Muscle layer of colon (tissue), 2 donors: ENCODE measurements around the gene CLCA2.

Experiments used
- H3K27ac ChIP-seq: one replicate; pipeline ENCODE4 v1.7.0; 2013; ENCODE audit warnings: low read depth, mild to moderate bottlenecking, low read length, moderate library complexity
- H3K27me3 ChIP-seq, 2 donors: one replicate each; pipeline ENCODE4 v1.7.0; 2013; ENCODE audit warnings: low read length in 2 of 2, mild to moderate bottlenecking in 2 of 2; ENCODE audit not compliant: insufficient read depth in 2 of 2, control insufficient read depth in 1 of 2
- H3K36me3 ChIP-seq: one replicate; pipeline ENCODE4 v1.7.0; 2013; ENCODE audit warnings: mild to moderate bottlenecking, low read length; ENCODE audit not compliant: insufficient read depth
- H3K4me1 ChIP-seq: one replicate; pipeline ENCODE4 v1.7.0; 2013; ENCODE audit warnings: mild to moderate bottlenecking, low read length; ENCODE audit not compliant: insufficient read depth
- H3K4me3 ChIP-seq, 2 donors: one replicate each; pipeline ENCODE4 v1.7.0; 2013; ENCODE audit warnings: low read length in 2 of 2, low read depth in 1 of 2, mild to moderate bottlenecking in 1 of 2, moderate library complexity in 1 of 2
- H3K9ac ChIP-seq: one replicate; pipeline ENCODE4 v1.7.0; 2013; ENCODE audit warnings: low read length
- H3K9me3 ChIP-seq: one replicate; pipeline ENCODE4 v1.7.0; 2013; ENCODE audit warnings: mild to moderate bottlenecking, low read length
- donor health status: abdominal sarcoma.
- donor health status: Adenocarcinoma of cecum.

The CLCA2 gene

GRCh38 chr1:86423873-86424272 lies at the start of gene CLCA2:
CLCA2 (plus strand) TSS chr1:86424171; CDS start chr1:86424248, 77 bp downstream.
- no peaks in the 10 kb centered on the region for H3K4me1 ChIP-seq
- H3K9me3 ChIP-seq: no peaks in the 10 kb centered on the region
- H3K36me3 ChIP-seq: no peaks in the 10 kb centered on the region
- no peaks in the 10 kb centered on the region for H3K27me3 ChIP-seq
- no peak within 1 kb of the TSS for H3K4me3 ChIP-seq
- H3K9ac ChIP-seq: no peak within 1 kb of the TSS
- H3K27ac ChIP-seq: no peak within 1 kb of the TSS

GRCh38 chr1:86375688-86376087 lies 48.3 kb upstream of the CLCA2 start:
- Histone ChIP-seq H3K4me1 (no peaks in the 10 kb centered on the region), H3K9me3 (no peaks in the 10 kb centered on the region), H3K27me3 (no peaks in the 10 kb centered on the region), H3K4me3 (no peak overlapping the region), H3K9ac (no peak overlapping the region), H3K27ac (no peak overlapping the region), H3K36me3 (no peaks in the 10 kb centered on the region)

DNA sequence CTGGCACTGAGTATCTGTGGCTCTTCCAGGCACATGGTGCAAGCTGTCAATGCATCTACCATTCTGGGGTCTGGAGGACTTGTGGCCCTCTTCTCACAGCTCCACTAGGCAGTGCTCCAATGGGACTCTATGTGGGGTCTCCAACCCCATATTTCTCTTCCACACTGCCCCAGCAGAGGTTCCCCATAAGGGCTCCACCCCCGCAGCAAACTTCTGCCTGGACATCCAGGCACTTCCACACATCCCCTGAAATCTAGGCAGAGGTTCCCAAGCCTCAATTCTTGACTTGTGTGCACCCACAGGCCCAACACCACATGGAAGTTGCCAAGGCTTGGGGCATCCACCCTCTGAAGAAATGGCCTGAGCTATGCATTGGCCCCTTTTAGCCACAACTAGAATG lies 46.6 kb upstream of the CLCA2 start:
- Histone ChIP-seq H3K36me3 (no peaks in the 10 kb centered on the region), H3K9ac (no peak overlapping the region), H3K4me3 (no peak overlapping the region), H3K4me1 (no peaks in the 10 kb centered on the region), H3K27me3 (no peaks in the 10 kb centered on the region), H3K27ac (no peak overlapping the region), H3K9me3 (no peaks in the 10 kb centered on the region)

- Histone ChIP-seq H3K36me3 (no peaks in the 10 kb centered on the region), H3K4me3 (no peak overlapping the region), H3K27ac (no peak overlapping the region), H3K9ac (no peak overlapping the region), H3K9me3 (no peaks in the 10 kb centered on the region), H3K27me3 (no peaks in the 10 kb centered on the region), H3K4me1 (no peaks in the 10 kb centered on the region)
These were observed 45.2 kb upstream of the CLCA2 start for GRCh38 chr1:86378813-86379212.

GRCh38 chr1:86380257-86380861 lies 43.6 kb upstream of the CLCA2 start:
- H3K4me3 ChIP-seq: no peak overlapping the region
- H3K27me3 ChIP-seq: no peaks in the 10 kb centered on the region
- no peaks in the 10 kb centered on the region for H3K9me3 ChIP-seq
- no peaks in the 10 kb centered on the region for H3K4me1 ChIP-seq
- no peak overlapping the region for H3K9ac ChIP-seq
- no peaks in the 10 kb centered on the region for H3K36me3 ChIP-seq
- H3K27ac ChIP-seq: no peak overlapping the region

DNA sequence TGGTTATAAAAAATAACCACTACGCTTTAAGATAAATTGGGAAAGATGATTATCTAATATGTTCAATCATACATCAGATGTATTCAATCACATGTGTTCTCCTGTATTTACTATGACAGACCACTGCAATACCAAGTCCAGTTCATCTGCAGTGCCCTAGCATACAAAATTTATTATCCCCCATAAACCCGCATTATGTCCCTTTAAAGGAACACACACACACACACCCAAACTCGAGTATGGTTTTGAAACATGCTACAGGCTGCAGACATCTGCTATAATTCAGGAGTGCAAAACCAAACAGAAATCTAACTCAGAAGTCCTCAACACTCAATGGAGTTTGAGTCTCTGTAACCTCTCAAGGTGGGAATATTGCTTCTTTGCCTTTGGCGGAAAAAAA lies 42.7 kb upstream of the CLCA2 start:
- Histone ChIP-seq H3K9ac (no peak overlapping the region), H3K27ac (no peak overlapping the region), H3K9me3 (no peaks in the 10 kb centered on the region), H3K36me3 (no peaks in the 10 kb centered on the region), H3K4me1 (no peaks in the 10 kb centered on the region), H3K4me3 (no peak overlapping the region), H3K27me3 (no peaks in the 10 kb centered on the region)

DNA sequence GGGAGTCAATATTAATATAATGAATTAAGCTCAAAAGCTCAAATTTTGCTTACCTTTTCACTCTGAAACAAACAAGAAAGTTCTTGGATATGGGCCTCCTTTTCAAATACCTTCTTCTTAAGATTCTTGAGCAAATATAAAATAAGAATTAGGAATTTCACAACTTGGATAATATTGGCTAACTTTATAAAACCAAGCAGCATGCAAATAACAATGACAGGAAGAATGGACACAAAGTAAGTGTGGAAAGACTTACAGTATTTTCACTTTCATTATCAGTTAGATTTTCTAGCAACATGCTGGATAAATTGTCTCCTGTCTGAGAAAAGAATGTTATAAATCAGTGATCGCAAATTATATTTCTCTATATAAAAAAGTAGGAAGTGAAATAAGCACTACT lies 41.1 kb upstream of the CLCA2 start:
- H3K9ac ChIP-seq: no peak overlapping the region
- H3K36me3 ChIP-seq: no peaks in the 10 kb centered on the region
- no peaks in the 10 kb centered on the region for H3K4me1 ChIP-seq
- H3K4me3 ChIP-seq: no peak overlapping the region
- H3K27ac ChIP-seq: no peak overlapping the region
- H3K27me3 ChIP-seq: no peaks in the 10 kb centered on the region
- H3K9me3 ChIP-seq: no peaks in the 10 kb centered on the region

- no peak overlapping the region for H3K9ac ChIP-seq
- H3K9me3 ChIP-seq: no peaks in the 10 kb centered on the region
- no peak overlapping the region for H3K4me3 ChIP-seq
- no peaks in the 10 kb centered on the region for H3K36me3 ChIP-seq
- no peaks in the 10 kb centered on the region for H3K4me1 ChIP-seq
- no peaks in the 10 kb centered on the region for H3K27me3 ChIP-seq
- H3K27ac ChIP-seq: no peak overlapping the region
These were observed 35.9 kb upstream of the CLCA2 start for GRCh38 chr1:86387916-86388627.

- Histone ChIP-seq H3K4me1 (no peaks in the 10 kb centered on the region), H3K4me3 (no peak overlapping the region), H3K27me3 (no peaks in the 10 kb centered on the region), H3K36me3 (no peaks in the 10 kb centered on the region), H3K9me3 (no peaks in the 10 kb centered on the region), H3K9ac (no peak overlapping the region), H3K27ac (no peak overlapping the region)
These were observed 35.2 kb upstream of the CLCA2 start for GRCh38 chr1:86388777-86389176.

- Histone ChIP-seq H3K36me3 (no peaks in the 10 kb centered on the region), H3K4me1 (no peaks in the 10 kb centered on the region), H3K9ac (no peak overlapping the region), H3K27me3 (no peaks in the 10 kb centered on the region), H3K4me3 (no peak overlapping the region), H3K27ac (no peak overlapping the region), H3K9me3 (no peaks in the 10 kb centered on the region)
These were observed 34.7 kb upstream of the CLCA2 start for GRCh38 chr1:86389307-86389706.

GRCh38 chr1:86394416-86394815 lies 29.6 kb upstream of the CLCA2 start:
- Histone ChIP-seq H3K4me3 (no peak overlapping the region), H3K36me3 (no peaks in the 10 kb centered on the region), H3K9ac (no peak overlapping the region), H3K4me1 (peaks cover 5% of the 10 kb centered on the region), H3K27me3 (no peaks in the 10 kb centered on the region), H3K9me3 (no peaks in the 10 kb centered on the region), H3K27ac (no peak overlapping the region)
